Neural crest cell (in vitro differentiated cells): ENCODE results near the gene VSX1. TPM values are rescaled to one million over a fixed set of nuclear protein-coding genes. Genes with fewer than 3 reads are reported as not detected.

ENCODE experiments used
- DNase-seq: peaks from one replicate; pipeline ENCODE4 v3.0.0; 2021; ENCODE audit warnings: low read depth, mixed read lengths, low spot score
- H3K27ac Mint-ChIP-seq: one replicate; pipeline ENCODE4 v1.8.0; 2021; ENCODE audit warnings: mild to moderate bottlenecking, mixed read lengths; ENCODE audit not compliant: unreplicated experiment
- H3K27me3 Mint-ChIP-seq: 2 replicates; pipeline ENCODE4 v1.8.0; 2021; ENCODE audit warnings: low read depth, mild to moderate bottlenecking, mixed read lengths
- H3K36me3 Mint-ChIP-seq: 2 replicates; pipeline ENCODE4 v1.8.0; 2021; ENCODE audit warnings: low read depth, mild to moderate bottlenecking, mixed read lengths
- H3K4me1 Mint-ChIP-seq: 2 replicates; pipeline ENCODE4 v1.8.0; 2021; ENCODE audit warnings: mixed read lengths
- H3K4me3 Mint-ChIP-seq: one replicate; pipeline ENCODE4 v1.8.0; 2021; ENCODE audit warnings: mild to moderate bottlenecking, mixed read lengths
- H3K9me3 Mint-ChIP-seq: 2 replicates; pipeline ENCODE4 v1.8.0; 2021; ENCODE audit warnings: mixed read lengths
- total RNA-seq: library from RNA; stranded (reverse); gene quantifications from 2 replicates; pipeline ENCODE4 v1.2.1, GENCODE V29; 2021
- TF ChIP-seq, protein P1 (sequence below): fragments of 200-600 bp; sonication (generic); conservative IDR thresholded peaks from 2 replicates; pipeline ENCODE4 v1.5.0; 2021; ENCODE audit warnings: antibody characterized with exemption, mild to moderate bottlenecking

VSX1 gene
- total RNA-seq, 1 donor from 2014 or later: 4.2 TPM

GRCh38 chr20:25061103-25061799, 20.7 kb downstream of the VSX1 start:
- H3K9me3 Mint-ChIP-seq: no peaks in the 10 kb centered on the region
- H3K4me3 Mint-ChIP-seq: peak overlapping the region; percentile 47
- H3K27ac Mint-ChIP-seq: no peak overlapping the region
- H3K4me1 Mint-ChIP-seq: peaks cover 32% of the 10 kb centered on the region
- no peak for DNase-seq
- TF ChIP-seq, protein P1, sequence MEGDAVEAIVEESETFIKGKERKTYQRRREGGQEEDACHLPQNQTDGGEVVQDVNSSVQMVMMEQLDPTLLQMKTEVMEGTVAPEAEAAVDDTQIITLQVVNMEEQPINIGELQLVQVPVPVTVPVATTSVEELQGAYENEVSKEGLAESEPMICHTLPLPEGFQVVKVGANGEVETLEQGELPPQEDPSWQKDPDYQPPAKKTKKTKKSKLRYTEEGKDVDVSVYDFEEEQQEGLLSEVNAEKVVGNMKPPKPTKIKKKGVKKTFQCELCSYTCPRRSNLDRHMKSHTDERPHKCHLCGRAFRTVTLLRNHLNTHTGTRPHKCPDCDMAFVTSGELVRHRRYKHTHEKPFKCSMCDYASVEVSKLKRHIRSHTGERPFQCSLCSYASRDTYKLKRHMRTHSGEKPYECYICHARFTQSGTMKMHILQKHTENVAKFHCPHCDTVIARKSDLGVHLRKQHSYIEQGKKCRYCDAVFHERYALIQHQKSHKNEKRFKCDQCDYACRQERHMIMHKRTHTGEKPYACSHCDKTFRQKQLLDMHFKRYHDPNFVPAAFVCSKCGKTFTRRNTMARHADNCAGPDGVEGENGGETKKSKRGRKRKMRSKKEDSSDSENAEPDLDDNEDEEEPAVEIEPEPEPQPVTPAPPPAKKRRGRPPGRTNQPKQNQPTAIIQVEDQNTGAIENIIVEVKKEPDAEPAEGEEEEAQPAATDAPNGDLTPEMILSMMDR: no peak
- H3K27me3 Mint-ChIP-seq: peaks cover 66% of the 10 kb centered on the region
- no peaks in the 10 kb centered on the region for H3K36me3 Mint-ChIP-seq

- Mint-ChIP-seq H3K27ac (no peak overlapping the region), H3K27me3 (peaks cover 69% of the 10 kb centered on the region), H3K4me3 (peak overlapping the region; percentile 47), H3K9me3 (no peaks in the 10 kb centered on the region), H3K36me3 (no peaks in the 10 kb centered on the region), H3K4me1 (peaks cover 26% of the 10 kb centered on the region)
- TF ChIP-seq, protein P1: no peak
- no peak for DNase-seq
Measured at GRCh38 chr20:25059866-25060465, 22.0 kb downstream of the VSX1 start.

DNA sequence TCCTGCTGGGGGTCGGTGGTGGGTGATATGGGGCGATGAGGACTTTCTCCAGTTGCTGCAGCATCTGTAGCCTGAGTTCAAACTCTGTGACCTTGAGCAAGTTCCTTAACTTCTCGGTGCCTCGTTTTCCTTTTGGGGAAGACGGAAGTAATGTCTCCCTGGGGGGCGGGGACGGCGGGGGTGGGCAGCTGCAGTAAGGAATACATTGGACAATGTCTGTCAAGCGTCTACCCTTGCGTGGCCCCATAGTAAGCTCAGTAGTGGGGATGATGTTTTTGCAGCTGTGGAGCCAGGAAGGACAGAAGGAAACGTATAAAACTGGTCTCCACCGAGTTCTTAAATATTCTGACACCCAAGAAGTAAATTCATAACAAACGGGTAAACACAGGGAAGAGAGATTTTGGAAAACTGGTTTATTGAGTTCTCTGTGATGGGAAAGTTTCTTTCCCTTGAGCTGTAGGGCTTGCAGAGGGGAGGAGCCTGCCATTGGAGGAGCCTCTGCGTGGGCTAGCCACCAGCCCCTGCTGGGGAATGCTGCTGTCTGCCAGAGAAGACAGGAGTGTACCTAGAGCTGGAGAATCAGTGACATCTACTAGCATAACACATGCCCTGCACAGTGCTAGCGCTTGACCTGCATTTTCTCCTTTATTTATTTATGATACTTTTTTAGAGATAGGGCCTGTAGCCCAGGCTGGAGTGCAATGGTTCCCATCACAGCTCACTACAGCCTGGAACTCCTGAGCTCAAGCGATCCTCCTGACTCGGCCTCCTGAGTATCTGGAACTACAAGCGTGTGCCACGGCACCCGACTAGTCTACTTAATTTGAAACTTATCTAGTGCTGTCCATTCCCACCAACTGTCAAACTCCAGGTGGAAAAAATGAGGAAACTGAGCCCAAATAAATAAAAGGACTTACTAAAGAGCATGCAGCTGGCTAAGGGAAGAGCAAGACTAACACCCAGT, 22.8 kb downstream of the VSX1 start:
- Mint-ChIP-seq H3K9me3 (no peaks in the 10 kb centered on the region), H3K27me3 (peaks cover 72% of the 10 kb centered on the region), H3K36me3 (no peaks in the 10 kb centered on the region), H3K4me1 (peaks cover 24% of the 10 kb centered on the region), H3K4me3 (peak overlapping the region; percentile 78), H3K27ac (no peak overlapping the region)
- TF ChIP-seq, protein P1: no peak
- DNase-seq: no peak

GRCh38 chr20:25058051-25058846, 23.7 kb downstream of the VSX1 start, which contains the start of gene ACSS1:
Gene ACSS1, minus strand, starts transcription at chr20:25058139. Its CDS starts 37 bp downstream, at chr20:25058102.
- DNase-seq: no peak
- peak within 1 kb of the TSS; percentile 78 for H3K4me3 Mint-ChIP-seq
- TF ChIP-seq, protein P1: no peak
- peaks cover 27% of the 10 kb centered on the region for H3K4me1 Mint-ChIP-seq
- no peaks in the 10 kb centered on the region for H3K36me3 Mint-ChIP-seq
- H3K9me3 Mint-ChIP-seq: no peaks in the 10 kb centered on the region
- H3K27me3 Mint-ChIP-seq: peaks cover 77% of the 10 kb centered on the region
- peak within 1 kb of the TSS; percentile 71 for H3K27ac Mint-ChIP-seq
